NT2/D1 (cell line): ENCODE measurements around the gene LRP1-AS.

ENCODE experiments used
- SUZ12 ChIP-seq: IDR thresholded peaks from 2 replicates; pipeline ENCODE4 v1.6.1; 2011; ENCODE audit not compliant: insufficient read length, insufficient read depth; ENCODE audit errors: extremely low read depth
- YY1 ChIP-seq: IDR thresholded peaks from 2 replicates; pipeline ENCODE4 v1.6.1; 2011; ENCODE audit not compliant: insufficient read length, insufficient read depth
- ZNF274 ChIP-seq: IDR thresholded peaks from 2 replicates; pipeline ENCODE4 v1.6.1; 2011; ENCODE audit warnings: mild to moderate bottlenecking, low read depth, low read length

- TF ChIP-seq SUZ12 (no peak), ZNF274 (no peak), YY1 (no peak)
Measured at GRCh38 chr12:57138526-57139272, 8.7 kb downstream of the LRP1-AS start.
